ENCODE measurements around the gene SRGAP1.
"Not testable (repeated sequence)": the region's sequence is repeated elsewhere in the genome, so short reads cannot be mapped to it uniquely, and the experiment has no call there.

The SRGAP1 gene

DNA sequence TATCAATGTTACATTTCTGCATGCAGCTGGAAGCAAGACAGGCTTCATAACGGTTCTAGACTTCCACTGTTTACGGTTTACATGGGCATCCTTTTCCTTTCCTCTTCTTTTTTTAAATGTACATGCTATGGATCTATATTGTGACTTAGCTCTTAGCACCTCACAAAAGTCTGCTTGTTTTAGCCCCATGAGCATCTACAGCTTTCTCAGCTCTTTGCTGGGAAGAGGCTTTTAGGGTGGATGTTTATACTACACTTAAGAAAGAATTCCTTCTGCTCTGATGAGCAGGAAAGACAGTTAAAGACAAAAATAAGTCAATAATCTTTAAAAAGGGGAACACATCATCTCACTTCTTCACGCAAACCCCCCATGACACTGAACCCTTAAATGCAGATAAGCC lies 326.2 kb downstream of the SRGAP1 start:
- DNase-seq (ENCODE audit: low read depth) = no peak

DNA sequence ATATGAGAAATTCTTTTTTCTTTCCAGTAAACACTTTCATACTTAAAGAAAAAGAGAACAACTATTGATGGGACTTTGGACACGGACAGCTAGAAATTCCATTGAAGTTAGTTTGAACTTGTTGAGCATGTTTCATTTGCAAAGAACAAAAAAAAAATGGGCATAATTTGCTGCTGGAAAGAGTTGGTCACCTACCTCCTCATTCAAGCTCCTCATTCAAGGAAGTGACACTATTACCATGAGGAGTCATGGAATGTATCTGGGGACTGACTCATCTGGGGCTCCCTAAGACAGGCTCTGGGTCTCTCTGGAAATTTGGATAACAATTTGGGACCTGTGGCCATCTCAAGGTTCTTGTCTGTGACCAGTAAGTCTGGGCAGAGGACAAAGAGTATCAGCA lies 327.2 kb downstream of the SRGAP1 start:
- no peak for DNase-seq (ENCODE audit: low read depth)

DNA sequence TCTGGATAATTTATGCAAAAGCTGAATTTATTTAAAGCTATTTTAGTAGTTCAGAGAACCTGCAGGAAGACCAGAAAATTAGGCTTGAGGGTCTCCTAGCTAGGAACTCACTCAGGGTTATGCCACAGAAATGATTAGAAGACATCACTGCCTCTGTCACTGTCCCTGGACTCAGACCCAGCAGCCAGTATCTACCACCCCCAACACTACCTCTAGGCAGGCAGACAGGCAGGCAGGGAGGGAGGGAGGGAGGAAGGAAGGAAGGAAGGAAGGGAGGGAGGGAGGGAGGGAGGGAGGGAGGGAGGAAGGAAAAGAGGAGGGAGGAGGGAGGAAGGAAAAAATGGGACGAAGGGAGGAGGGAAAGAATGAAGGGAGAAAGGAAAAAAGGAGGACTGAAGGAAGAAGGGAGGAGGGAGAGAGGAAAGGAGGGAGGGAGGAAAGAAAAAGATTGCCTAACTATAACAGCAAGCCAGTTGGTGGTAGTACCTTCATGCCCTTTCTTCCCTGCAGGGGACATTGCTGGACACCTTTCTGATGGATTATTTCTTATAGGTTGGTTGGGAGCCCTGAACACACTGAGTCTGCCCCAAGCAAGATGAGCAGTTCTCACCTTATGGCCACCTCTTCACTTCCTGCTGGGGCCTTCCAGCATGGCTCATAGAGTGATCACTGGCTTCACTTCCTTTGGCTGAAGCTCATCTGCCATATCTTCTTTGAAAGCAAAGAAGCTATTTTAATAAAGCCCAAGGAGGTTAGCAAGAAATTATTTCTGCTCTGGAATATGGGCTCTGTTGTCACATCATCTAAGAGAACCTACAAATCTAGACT lies 327.9 kb downstream of the SRGAP1 start:
- DNase-seq (ENCODE audit: low read depth) = no peak

DNA sequence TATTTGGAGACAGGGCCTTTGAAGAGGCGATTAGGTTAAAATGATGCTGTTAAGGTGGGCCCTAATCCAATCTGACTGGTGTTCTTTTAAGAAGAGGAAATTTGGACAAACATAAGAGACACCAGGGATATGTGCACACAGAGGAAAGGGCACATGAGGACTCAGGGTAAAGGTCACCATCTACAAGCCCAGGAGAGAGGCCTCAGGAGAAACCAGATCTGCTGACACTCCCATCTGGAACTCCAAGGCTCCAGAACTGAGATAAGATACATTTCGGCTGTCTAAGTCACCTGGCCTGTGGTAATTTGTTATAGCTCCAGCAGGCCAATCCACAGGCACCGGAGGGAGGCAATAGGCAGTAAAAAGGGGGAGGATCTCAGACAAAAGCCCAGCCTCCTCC lies 329.0 kb downstream of the SRGAP1 start:
- no peak for DNase-seq (ENCODE audit: low read depth)

DNA sequence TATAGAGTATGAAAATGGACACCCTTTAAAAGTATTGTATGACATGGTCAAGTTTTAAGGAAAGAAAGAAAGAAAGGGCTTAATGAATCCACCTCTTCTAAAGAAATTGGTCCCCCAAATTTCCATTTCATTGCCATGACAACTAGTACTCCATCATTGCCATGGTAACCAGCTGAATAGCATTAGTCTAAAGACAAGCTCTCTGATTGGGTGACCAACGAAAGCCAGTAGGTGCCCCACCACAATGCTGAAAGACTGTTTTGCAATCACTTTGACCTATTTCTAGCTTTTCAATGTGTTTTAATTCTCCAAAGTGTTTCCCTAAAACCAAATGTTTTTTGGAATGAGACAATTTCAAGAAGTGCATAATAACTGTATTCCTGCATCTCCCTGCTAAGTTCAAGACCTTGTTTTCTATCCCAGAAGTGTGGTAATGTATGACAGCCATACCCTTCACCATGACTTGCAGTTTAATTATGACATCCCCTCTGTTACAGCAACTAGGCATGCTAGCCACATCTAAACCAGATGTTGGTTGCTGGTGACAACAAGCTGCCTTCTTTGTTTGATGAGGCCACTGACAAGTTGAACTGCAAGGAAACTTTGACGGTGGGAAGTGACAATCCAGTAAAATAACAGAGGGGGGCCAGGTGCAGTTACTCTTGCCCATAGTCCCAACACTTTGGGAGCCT lies 330.9 kb downstream of the SRGAP1 start:
- no peak for DNase-seq (ENCODE audit: low read depth)

DNA sequence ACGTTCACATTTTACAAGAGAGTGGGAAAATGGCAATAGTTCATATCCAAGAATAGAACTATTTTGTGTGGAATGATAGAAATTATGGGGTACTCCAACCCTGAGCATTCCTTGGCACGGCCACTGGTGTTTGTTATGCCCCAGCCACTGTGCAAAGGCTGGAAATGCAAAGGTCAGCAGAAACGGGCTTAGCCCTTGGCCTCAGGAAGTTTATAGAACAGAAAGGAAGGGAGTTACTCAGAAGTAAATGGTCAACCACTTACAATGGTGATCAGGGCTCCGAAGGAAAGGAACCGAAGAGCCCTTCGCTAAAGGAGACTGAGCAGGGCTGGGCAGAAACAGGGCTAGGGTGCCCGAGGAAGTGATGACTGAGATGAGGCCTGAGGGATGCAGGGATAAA lies 332.5 kb downstream of the SRGAP1 start:
- no peak for DNase-seq (ENCODE audit: low read depth)

DNA sequence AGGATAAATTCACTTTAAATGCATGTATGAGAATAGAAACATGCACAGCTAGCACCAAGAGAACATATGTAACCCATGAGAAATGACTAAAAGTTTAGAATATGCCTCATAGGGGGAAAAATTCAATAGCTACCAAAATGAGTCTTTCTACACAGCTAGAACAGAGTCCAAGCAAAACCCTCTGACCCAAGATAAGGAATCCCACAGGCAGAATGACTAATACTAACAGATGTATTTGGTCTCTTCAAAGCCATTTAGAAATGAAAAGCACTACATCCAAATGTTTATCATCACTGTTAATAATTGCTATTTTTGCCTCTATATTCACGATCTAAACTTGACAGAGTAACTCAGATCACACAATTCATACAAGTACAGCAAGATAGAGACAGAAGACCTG lies 333.6 kb downstream of the SRGAP1 start:
- DNase-seq (ENCODE audit: low read depth) = no peak

DNA sequence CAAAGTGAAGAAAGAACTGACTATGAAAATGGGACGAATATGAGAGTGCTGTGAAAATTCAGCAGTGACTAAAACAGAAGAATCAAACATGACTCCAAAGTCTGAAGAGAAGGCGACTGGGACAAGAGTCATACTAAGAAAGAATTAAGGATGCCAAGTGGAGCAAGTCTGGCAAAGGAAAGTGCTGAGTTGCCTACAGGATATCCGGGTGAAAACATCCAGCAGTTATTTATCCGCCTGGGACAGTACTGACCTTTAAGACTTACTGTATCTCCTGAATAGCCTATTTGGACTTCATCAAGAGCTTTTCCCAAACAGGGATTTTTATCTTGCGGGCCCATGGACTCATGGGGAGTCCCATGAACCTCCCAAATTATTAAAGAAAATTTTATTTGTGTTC lies 336.5 kb downstream of the SRGAP1 start:
- no peak for DNase-seq (ENCODE audit: low read depth)

DNA sequence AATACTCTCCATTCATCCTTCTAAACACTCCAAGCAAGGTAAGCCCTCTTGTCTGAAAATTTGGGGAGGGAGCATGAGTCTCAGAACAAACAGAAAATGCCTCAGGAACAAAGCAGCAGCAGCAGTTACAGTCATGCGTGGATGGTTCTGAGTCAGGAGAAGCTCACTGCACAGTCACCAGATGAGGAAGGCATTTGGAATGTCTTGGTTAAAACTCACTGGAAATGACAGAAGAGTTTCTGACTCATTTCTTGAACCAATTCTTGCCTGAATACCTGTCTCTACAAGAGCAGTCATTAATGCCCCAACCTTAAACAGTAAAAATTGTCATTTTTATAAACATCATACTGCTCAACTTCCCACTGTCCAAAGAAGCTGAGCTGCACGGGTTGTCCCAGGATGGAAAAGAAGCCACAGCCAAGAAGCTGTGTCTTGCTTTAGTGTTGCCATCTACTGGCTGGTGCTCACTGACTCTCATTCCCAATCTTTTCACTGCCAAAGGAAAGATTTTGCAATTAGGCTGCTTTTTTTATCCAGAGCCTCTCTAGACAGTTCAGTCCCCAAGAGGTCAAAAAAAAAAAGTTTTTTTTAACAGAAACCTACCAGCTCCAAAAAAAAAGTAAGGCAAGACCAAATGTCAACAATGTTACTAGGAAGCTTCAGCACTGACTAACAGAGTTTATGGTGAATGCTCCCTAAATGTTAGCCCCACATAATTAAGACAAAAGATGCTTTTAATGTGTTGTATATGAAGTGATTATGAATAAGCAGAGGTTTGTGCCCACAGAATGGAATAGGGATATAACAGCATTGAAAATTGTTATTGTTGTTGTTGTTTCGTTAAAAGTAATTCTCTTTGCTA lies 337.2 kb downstream of the SRGAP1 start:
- DNase-seq (ENCODE audit: low read depth) = peak; percentile 95

DNA sequence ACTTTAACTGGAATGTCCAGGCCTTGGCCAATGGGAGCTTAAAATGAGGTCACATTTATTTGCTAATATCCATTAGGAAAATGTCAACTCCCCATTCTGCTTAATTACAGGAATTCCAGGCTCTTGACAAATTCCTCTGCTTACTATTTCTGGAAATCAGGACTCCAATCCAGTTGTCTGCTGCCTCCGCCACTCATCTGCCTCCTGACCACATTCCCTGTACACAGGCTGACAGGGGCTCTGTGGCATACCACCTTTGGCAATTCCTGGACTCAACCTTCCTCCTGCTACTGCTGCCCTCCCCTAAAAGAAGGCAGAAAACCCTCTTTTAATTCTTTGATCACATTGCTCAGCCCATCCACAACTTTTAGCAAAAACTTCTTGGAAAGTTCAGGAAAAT lies 339.7 kb downstream of the SRGAP1 start:
- no peak for DNase-seq (ENCODE audit: low read depth)

DNA sequence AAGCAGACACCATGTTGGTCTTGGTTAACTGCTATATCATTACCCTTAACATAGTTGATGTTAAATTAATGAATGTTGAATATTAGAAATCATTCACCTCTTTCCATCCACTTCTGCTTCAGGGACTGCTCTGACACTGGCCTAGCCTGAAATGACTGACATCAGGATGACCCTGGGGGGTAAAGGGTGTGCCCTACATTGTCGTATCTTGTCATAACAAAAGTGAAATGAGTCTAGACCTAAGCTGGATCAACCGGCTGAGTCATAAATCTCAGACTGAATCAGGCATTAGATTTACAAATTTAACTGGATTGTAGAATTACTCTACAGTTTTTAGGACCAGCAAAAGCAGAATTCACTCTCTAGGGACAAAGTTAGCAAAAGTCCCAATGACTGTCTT lies 342.3 kb downstream of the SRGAP1 start:
- no peak for DNase-seq (ENCODE audit: low read depth)

DNA sequence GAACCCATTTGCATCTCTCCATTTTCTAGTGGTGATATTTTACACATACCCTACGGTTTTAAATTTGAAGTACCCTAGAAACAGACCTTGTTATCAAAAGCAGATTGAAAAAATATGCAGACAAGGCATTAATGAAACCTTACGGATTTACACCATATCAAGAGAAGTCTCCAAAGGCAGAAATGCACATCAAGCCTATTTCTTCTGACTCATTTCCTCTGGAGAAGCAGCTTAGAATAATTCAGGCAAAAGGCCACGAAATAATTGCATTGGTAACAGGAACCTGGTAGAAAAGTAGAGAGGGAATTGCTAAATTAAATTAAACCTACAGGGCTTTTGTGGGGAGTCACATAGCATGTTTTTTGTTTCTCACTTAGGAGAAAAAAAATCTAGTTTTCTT lies 342.9 kb downstream of the SRGAP1 start:
- no peak for DNase-seq (ENCODE audit: low read depth)

DNA sequence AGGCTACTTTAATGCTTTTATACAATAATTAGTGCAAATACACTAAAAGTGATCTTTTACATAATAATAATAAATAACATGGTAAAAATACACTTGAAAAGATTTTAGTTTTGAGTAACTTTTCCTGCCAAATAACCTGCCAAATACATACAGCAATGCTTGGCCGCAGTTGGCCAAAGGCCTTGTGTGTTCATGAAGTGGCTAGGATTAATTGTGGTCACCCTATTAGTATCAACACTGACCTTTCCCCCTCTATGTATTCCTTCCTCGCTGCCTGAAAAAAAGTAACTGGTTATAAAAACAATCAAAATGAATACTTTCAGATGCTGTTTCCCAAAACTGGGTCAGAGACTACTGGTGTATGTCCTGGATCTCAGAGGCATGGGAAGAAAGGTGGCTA lies 343.3 kb downstream of the SRGAP1 start:
- no peak for DNase-seq (ENCODE audit: low read depth)

DNA sequence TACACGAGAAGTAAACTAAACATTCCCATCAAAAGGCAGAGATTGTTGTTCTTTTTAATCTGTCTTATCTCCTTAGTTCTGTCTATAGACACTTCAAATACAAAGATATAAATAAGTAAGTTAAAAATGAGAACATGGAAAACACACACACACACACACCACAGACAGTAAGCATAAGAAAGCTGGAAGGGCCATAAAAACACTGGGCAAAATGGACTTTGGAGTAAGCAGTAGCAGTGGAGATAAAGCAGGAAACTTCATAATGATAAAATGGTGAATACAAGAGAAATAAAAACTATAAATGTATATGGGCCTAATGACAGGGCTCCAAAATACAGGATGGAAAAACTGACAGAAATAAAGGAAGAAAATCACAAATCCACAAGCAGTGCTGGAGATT lies 345.0 kb downstream of the SRGAP1 start:
- DNase-seq (ENCODE audit: low read depth) = no peak

DNA sequence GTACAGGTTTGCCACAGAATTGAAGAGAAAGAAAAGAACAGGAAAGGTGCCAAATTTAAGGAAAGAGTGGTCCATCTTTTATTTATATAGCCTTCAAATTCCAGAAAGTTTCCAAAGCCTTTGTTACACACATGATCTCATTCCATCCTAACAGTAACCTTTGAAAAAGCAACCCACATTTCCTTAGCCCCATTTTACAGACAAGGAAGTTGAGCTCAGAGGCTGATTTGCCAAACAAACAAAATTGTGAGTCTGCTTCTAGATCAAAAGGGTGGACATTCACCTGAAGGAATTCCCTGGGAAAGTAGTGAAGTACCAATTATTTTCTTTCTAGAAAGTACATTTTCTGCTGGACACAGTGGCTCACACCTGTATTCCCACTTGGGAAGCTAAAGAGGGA lies 345.6 kb downstream of the SRGAP1 start:
- no peak for DNase-seq (ENCODE audit: low read depth)

DNA sequence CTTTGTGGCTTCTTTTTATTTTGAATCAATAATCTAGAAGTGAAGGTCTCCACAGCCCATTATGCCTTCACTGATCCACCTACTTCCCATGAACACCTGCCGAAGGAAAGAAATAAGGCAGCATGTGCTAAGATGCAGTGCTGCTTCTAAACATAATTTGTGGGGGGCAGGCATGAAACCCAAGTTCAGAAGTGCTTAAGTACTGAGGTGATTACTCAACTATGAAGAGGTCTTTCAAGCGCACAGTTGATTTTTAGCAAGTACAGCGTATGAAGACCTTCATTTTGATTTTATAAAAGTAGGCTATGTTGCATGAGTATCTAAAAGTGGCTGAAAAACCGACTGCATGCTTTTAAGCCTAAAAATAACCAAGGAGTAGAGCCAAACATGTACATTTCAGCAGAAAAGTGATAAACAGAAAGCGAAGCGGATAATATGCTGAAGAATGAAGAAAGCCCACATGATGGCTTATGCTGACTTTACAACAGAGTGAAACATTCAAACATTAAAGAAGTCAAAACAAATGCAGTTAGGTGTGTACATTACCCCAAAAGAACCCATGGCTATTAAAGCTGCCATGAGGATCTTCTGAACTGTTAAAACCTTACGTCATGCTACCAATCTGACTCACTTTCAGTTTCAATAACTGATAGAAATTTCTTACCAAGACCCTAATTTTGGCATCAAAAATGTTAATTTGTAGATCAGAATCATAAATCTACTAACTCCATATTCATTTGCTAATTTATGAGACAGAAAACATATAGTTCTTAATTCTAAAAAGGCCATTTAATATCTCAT lies 348.3 kb downstream of the SRGAP1 start:
- DNase-seq (ENCODE audit: low read depth) = no peak

DNA sequence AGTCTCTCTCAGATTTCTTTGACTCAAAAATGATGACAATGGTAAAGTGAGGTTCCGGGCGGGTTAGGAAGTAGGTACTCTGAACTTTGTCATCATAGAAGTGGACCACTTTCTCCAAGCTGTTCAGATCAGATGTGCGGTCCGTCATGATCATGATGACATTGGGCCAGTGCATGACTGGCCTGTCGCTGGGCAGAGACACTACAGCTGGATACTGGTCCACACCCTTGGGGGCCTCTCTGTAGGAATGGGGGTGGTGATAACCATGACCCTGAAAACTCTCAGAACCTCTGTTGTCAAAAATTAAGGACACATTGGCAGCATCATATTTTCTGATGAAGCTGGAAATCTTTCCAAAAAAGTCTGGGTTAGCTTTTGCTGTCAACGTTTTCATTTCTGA lies 349.4 kb downstream of the SRGAP1 start:
- DNase-seq (ENCODE audit: low read depth) = no peak

DNA sequence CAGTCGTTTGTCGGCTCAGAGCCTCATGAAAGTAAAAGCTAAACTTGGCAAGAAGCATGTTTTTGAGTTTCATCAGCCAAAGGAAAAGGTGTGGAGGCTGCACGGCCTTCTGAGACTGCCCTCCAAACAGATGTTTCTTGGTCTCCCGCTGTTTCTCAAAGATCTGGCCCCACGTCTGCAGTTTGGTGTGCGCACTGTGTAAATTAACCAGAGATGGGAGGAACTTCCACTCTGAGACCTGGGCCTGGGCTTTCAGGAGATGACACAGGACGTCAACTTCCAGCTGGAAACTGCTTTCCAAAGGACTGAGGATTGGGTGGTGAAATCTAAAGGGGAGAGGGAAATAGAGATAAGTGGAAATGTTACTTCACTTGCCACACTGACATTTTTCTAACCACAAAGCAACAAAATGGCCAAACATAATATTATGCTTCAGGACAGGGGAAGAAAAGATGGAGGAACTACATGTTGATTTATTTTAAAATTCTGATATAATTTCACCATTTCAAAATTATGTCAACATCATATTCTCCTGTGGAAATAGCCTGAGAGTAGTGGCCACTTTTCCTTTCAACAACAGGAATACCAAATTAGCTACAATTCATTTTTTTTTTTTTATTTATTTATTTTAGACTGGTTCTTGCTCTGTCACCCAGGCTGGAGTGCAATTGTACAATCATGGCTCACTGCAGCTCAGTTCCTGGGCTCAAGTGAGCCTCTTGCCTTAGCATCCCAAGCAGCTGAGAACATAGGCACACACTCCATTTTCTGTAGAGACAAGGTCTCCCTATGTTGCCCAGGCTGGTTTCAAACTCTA lies 350.0 kb downstream of the SRGAP1 start:
- no peak for DNase-seq (ENCODE audit: low read depth)

DNA sequence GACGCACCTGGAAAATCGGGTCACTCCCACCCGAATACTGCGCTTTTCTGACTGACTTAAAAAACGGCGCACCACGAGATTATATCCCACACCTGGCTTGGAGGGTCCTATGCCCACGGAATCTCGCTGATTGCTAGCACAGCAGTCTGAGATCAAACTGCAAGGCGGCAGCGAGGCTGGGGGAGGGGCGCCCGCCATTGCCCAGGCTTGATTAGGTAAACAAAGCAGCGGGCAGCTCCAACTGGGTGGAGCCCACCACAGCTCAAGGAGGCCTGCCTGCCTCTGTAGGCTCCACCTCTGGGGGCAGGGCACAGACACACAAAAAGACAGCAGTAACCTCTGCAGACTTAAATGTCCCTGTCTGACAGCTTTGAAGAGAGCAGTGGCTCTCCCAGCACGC lies 351.3 kb downstream of the SRGAP1 start:
- DNase-seq (ENCODE audit: low read depth) = not testable (repeated sequence)

DNA sequence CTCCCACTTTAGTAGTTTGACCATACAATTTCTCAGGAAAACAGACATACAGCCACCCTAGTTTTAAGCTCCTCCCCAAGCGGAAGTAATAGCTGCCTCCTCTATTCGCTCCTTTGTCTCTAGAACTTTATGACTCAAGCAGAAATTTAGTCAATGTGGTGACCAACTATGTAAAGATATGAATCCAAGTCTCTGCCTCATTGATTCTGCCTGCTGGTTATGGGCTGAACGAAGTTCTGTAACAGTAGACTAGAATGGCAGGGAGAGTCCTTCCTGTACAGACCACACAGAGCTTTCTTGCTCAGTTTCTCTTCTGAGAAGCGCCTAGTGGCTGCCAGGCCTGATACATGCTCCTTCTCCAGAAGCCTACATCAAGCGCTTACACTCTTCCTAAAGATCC lies 358.5 kb downstream of the SRGAP1 start:
- DNase-seq (ENCODE audit: low read depth) = no peak

DNA sequence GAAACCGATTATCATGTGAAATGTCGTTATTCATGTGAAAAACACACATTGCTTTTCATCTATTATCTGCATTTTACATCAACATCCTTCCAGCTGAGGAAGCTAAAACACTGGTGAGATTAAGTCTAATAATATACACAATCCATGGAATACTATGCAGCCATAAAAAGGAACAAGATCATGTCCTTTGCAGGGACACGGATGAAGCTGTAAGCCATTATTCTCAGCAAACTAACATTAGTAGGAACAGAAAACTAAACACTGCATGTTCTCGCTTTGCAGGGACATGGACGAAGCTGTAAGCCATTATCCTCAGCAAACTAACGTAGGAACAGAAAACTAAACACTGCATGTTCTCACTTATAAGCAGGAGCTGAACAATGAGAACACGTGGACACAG lies 359.3 kb downstream of the SRGAP1 start:
- DNase-seq (ENCODE audit: low read depth) = no peak

Measured in GM04504 (cell line).